Pulmonary artery endothelial cell (primary cell): ENCODE data around the gene TAGLN2. TPM values are rescaled to one million over a fixed set of nuclear protein-coding genes. Genes with fewer than 3 reads are reported as not detected.
"Not testable (repeated sequence)": the region's sequence is repeated elsewhere in the genome, so short reads cannot be mapped to it uniquely, and the experiment has no call there.

ENCODE experiments used
- DNase-seq: peaks from one replicate; pipeline ENCODE4 v3.0.0-alpha.2; 2011; ENCODE audit warnings: low read depth, low spot score
- total RNA-seq: library from RNA; depleted of rRNA; stranded (reverse); fragments of >200 nt; gene quantifications from 2 replicates; pipeline ENCODE4 v1.2.3, GENCODE V29; 2014

The TAGLN2 gene
- total RNA-seq, 1 donor from 2014 or later, result 627 TPM

DNA sequence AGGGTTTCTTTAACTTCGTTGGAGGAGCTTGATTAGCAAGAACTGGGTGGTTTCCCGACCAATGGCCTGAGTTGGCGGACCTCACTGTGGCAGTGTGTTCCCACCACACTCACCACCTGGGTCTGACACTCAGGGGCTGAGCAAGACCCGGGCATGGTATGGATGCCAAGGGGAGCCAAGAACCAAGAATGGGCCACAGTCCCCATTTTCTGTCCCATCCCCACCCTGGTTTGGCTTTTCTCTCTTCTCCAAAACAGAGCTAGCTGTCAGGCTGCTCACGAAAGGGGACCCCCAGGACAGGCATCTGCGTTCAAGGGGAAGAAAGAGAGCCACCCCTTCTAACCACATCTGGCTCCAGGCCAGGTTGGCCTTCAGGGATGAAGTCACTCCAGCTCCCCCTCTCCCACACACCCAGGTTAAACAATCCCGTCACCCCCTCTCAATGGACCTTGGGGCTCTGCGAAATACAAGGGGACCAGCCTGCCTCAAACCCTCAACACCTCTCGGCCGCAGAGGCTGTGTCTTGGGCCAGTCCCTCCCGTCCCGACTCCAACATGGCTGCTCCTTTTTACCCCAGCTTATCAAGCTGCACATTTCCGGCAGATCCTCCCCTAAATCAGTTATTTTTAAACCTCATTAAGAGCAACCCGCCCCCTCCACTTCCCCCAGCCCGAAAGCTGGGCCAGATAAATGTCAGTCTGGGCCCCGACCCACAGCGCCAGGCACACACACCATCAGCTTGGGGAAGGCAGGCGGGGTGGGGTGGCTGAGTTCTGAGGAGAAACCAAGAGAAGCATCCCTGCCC, 3.4 kb downstream of the TAGLN2 start:
- DNase-seq, result no peak

DNA sequence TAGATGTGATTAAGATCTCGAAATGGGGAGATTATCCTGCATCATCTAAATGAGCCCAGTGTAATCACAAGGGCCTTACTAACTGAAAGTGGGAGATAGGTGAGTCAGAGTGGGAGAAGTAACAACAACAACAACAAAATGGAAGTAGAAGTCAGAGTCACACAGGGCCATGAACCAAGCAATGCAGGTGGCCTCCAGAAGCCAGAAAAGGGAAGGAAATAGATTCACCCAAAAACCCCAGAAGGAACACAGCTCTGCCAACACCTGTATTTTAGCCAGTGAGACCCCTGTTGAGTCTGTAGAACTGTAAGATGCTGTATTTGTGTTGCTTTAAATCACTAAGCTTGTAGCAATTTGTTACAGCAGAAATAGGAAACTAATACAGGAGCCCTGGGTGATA, 4.1 kb downstream of the TAGLN2 start:
- no peak for DNase-seq

DNA sequence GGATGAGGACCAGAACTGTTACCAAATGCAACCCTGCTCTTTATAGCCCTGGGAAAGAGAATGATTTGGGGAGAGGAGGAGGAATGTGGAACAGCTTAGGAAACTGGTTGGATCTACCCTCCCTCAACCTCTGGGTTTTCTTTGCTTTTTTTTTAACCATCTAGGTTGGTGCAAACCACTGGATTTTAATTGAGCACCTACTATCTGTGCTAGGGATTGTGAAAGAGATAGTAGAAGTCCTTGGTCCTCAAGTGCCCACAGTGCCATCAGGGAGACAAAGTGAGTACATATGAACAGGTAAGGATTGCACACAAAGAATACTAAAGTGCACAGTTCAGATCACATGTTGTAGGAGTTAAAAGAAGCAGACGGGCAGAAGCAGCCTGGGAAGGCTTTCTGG, 4.7 kb downstream of the TAGLN2 start:
- DNase-seq, result no peak

DNA sequence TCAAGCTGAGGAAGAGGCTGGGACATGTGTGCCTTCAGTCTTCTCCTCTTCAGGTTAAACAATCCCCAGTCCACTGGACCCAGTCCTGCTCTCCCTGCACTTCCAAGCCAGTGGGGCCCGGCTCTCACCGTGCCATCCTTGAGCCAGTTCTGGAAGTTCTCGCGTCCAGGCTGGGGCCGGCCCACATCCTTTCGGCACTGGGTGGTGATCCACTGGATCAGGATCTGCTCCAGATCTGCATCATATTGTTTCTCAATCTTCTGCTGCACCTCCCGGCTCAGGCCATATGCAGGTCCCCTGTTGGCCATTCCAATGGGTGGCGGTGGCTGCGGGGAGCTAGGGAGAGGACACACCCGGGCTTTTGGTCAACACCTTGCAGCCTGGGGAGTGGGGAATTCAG, 5.1 kb downstream of the TAGLN2 start:
- DNase-seq, result no peak

DNA sequence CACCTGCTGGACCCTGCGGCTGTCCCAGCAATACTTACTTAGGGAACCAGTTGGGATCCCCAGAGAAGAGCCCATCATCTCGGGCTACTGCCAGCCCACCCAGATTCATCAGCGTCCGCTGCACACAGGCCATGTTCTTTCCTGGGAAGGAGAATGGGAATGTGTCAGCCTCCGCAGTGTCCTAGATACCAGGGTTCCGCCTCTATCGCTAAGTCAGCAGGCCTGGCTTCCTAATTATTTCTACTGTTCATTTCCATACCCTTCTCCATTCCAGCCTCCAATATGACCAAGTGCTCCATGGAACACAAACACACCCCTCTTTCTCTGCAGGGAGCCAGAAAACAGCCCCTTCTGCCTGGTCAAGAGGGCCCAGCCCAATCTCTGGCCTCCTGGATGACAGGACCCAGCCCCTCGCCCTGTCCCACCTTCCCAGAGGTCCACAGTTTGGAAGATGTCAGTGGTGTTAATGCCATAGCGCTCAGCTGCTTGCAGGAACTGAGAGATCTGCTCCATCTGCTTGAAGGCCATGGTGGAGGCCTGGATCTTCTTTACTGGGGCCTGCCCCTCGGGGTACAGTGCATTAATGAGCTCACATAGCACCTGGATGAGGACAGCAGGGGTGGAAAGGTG, 6.0 kb downstream of the TAGLN2 start:
- no peak for DNase-seq

DNA sequence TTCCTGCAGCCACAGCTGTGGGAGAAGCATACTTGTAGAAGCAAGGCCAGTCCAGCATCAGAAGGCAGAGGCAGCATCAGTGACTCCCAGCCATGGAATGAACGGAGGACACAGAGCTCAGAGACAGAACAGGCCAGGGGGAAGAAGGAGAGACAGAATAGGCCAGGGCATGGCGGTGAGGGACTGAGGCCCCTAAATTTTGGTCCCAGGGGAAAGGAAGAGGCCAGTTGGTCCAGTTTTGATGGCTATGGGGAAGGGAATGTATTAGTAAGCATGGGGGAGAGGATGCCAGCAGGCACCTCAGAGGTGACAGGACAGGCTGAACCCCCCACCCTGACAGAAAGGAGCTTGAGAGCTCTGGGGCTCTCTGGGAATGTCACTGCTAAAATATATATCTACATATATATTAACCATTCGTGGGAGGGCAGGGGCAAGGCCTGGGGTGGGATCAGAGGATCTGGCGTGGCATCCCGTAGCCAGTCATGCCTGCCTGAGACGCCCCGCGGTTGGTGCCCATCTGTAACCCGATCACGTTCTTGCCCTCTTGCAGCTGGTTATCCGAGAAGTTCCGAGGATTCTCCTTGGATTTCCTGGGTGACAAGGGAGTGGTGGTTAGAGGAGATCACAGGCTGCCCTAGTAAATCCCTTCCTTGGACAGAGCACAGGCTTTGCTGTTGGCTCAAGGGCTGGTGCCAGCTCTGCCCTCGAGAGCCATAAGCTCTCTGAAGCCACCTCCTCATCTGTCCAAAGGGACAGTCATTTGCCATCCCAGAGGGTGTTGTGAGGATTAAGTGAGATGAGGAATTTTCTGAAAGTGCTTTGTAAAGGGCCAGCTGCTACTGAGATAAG, 6.7 kb downstream of the TAGLN2 start:
- DNase-seq, result no peak

DNA sequence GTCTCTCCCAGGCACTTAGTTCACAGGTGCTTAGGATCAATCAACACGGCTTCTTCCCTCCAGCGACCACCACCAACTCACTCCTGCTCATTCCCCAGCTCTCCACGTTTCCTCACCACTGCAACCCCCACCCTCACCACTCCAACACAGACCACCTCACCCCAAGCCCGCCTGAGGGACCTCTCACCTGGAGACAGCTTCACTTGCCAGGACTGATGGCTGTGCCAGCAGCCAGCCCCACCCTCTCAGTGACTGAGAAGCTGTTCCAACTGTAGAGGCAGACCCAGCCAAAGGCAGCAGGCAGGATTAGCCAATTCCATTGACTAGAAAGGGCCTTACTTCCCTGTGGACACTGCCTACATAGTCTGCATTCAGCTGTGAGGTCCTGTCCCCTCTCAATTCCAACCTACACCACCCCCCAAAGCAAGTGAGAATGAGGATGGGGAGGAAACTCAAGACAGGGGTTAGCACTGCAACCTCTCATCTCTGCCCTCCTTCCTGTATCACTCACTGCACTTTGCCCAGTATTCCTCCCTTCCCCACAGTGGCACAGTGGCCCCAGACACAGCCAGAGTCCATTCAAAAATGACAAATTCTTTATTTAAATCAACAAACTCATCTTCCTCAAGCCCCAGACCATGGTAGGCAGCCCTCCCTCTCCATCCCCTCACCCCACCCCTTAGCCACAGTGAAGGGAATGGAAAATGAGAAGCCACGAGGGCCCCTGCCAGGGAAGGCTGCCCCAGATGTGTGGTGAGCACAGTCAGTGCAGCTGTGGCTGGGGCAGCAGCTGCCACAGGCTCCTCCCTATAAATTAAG, 7.6 kb downstream of the TAGLN2 start:
- DNase-seq, result no peak

DNA sequence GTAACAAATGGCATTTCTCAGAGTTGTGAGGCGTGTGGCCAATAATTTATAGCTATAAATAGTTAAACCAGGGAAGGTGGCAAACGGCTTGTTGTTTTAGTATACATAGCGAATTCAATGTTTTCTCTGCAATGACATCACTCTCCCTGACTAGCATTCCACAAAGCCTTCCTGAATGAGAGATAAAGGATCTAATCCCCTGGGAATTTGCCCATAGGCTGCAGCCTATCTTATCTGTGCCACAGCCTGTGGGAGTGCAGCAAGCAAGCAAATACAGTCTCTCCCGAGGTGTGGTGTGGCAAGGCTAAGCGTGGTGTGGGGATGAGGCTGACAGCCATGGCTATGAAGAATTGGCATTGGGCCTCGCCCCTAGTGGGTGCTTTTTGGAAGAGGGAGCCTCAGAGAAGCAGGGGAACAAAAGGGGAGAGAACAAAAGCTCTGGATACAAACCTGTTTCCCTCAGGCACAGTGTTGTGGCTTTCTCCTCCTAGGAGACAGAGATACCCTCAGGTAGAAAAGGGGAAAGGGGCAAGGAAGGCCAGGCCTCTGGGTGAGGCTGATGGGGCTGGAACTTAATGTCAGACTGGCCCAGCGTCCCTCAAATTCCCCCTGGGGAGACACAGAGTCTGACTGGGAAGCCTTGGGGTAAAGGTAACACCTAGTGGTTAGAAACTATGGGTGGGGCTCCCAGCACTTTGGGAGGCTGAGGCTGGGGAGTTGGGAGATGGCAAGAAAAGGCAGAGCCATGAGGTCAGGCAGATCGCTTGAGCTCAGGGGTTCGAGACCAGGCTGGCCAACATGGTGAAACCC, 8.9 kb downstream of the TAGLN2 start:
- DNase-seq, result peak; percentile 76

DNA sequence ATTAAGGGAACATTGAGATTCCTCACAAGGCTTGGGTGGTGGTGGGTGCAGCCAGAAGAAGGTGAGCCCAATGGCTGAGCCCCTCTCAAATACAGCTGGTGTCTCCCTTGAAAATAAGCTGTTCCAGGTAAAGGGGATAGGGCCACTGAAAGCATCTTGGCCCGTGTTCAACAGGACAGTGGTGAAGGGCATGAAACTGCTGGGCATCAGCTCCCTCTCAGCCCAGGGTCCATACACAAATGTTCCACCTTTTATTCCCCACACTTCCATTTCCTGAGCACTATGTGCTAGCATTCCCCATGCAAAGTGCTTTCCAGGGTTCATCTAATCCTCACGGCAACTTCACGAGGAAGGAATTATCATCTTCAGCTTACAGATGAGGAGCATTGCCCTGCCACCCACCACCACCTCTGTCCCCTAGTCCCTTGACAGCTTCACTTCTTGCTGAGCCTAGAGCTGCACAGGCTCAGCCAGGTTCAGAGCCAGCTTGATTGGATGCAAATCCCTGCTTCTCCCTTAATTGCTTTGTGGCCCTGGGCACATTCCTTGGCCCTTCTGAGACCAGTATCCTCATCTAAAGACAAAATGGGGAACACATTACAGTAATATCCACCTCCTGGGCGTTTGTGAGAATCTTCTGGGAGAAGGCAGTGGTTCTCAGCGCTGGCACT, 9.6 kb downstream of the TAGLN2 start:
- DNase-seq, result no peak

DNA sequence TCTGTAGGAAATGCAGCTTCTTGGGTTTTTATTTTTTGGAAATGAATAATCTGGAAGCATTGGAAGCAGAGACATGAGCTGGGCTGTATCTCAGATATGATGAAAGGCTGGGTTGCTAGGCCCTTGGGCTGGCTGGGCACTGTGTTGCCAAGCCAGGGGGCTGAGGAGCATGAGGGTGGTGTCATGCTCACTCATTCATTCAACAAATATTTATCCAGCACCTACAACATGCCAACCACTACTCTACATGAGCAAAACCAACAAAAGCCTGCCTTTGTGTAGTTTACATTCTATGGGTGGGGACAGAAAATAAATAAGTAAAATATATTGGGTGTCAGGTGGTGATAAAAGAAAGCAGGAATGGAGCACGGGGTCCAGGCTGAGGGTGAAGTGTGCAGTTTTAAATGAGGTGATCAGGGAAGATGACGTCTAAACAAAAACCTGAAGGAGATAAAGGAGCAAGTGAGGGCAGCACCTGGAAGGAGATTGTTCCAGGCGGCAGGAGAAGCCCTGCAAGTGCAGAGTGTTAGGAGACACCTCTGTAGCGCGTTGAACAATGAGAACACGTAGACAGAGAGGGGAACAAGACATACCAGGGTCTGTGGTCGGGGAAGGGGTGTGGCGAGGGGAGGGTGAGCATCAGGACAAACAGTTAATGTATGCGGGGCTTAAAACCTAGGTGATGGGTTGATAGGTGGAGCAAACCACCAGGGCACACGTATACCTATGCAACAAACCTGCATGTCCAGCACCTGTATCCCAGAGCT, 10.9 kb downstream of the TAGLN2 start:
- DNase-seq, result no peak

DNA sequence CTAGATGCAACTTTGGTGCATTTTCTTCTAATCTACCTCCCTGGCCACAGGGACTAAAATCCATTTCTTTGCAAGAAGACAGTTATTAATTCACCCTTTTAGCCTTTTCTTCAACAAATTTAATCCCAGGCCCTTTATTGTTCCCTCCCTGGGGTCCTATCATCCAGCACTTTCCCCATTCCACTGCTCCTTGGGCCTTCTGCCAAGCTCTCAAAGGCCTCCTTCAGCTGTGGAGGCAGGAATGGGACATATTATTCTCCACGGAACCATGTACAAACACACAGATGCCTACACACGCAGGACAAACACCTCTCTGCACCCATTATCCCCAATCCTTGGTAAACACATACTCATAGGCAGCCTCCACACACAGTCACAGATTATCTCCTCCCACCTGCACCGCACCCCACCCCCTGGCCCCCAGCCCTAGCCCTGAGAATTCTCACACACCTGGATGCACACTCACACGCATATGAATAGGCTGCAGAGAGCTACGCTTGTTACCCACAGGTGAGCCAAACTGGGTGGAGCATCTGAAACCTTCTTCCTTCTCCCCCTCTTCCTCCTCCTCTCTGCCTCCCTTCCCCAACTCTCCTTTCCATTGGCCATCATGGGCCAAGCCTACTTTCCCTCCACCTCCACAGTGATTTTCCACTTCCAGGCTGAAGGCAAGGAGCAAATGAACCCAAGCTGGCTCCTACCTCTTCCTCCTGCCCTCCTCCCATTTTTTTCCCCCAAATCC, 11.7 kb downstream of the TAGLN2 start:
- no peak for DNase-seq

DNA sequence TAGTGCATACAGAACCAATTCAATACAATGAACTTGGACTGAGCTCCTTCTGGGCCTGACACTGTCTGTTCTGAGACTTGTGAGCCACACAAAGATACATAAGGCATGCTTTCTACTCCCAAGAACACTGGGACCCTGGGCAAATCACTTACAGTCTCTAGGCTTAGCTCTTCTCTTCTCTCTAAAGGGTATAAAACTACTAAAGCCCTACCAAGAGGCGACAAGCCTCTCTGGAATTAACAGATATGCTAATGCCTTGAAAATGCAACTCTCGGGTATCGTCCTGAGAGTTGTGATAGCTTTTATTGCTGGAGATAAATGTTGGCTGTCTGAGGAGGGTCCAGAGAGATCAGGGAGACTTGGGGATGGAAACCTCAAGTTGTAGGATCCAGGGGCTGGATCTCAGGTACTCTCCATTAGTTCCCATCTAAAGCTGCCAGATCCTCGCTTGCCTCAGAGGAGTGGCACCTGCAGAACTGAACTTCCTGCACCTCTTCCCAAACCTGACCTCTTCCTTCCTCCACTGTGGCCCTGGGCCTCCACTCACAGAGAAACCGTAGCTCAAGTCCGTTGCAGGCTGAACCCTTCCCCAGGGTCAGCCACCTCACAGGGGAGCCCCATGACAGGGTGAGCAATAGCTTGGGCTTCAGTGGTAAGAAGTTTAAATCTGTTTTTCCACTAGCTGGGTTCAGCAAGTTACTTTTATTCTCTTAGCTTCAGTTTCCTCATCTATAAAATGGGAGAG, 13.8 kb downstream of the TAGLN2 start:
- no peak for DNase-seq

DNA sequence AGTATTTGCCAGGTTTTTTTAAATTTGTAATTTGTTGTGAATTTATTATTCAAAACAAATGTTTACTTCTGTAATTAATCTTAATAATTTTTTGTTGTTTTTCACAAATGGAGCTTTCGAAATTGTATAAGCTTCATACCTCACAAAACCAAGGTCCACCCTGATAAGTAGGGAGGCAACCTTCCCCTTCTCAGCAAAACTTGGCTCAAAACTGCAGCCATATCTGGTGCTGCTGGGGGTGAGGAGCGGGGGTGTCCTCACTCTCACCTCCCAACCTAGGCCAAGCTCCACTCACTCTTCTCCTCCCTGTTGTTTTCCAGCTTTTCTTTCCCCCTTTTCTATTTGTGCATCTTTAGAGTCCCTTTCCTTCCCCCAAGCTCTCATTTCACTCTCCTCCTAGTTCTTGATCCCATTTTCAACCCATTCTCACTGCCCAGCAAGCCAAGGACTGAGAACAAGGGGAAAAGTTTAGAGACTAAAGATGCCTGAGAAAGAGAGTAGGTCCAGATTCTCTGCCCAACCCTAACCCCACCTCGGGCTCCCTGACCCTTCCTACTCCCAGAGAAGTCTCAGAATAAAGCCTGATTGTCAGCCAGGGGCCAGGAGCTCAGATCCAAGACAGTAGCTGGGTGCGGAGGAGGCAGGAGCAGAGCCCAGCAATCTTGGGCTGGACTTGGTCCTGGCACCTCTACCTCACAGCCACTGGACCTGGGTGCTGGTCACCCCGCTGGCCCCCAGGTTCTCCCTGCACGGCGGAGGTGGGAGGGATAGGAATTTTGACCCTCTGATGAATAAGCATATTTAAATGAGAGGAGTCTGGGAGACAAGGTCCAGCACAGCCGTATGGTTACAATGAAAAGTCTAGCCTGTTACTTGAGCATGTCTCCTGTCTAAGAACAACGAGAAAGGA, 17.0 kb downstream of the TAGLN2 start:
- no peak for DNase-seq

DNA sequence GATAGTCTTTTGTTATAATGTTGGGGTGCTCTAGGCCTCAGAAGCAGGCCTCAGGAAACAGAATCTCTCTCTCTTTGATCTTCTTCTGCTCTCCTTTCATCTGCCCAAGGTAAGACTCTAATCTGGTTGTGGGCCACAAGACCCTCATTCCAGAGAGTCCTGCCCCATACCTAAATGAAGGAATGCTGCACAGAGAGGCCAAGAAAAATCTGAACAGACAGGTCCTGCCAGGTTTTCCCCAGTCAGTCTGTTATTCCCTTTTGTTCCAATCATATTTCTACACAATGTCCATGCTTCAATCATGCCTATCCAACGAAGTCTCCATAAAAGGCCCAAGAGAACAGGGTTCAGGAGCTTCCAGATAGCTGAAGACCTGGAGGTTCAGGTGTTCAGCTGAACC, 18.3 kb downstream of the TAGLN2 start:
- no peak for DNase-seq

DNA sequence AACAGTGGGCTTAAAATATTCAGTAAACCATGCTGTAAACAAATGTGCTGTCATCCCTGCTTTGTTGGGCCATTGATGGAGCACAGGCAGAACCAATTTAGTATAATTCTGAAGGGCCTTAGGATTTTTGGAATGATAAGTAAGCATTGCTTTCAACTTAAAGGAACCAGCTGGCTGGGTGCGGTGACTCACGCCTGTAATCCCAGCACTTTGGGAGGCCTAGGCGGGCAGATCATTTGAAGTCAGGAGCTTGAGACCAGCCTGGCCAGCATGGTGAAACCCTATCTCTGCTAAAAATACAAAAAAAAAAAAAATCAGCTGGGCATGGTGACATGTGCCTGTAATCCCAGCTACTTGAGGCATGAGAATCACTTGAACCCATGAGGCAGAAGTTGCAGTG, 21.3 kb downstream of the TAGLN2 start:
- DNase-seq, result not testable (repeated sequence)

DNA sequence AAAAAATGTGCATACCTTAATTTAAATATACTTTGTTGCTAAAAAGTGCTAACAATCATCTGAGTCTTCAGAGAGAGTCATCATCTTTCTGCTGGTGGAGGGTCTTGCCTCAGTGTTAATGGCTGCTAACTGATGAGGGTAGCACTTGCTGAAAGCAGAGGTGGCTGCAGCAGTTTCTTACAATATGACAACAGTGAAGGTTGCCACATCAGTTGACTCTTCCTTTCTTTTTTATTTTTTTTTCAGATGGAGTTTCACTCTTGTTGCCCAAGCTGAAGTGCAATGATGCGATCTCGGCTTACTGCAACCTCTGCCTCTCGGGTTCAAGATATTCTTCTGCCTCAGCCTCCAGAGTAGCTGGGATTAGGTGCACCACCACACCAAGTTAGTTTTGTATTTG, 22.8 kb downstream of the TAGLN2 start:
- DNase-seq, result no peak
